Stimulated activated CD8-positive, alpha-beta memory T cell treated with anti-CD3 and anti-CD28 coated beads, Interleukin-12 subunit alpha, Interleukin-12 subunit beta, amount 100 ng/mL, for 24 hours (primary cell): Measurements from ENCODE around the gene CDYL.
A peak's percentile ranks its signal among the peaks of the same experiment; 100 is the strongest.

Experiments
- DNase-seq: peaks from one replicate; pipeline ENCODE4 v3.0.0-alpha.2; 2020; ENCODE audit errors: extremely low read depth

CDYL gene

GRCh38 chr6:4935975-4936680 is 159.9 kb downstream of the CDYL start:
- DNase-seq, result no peak

DNA sequence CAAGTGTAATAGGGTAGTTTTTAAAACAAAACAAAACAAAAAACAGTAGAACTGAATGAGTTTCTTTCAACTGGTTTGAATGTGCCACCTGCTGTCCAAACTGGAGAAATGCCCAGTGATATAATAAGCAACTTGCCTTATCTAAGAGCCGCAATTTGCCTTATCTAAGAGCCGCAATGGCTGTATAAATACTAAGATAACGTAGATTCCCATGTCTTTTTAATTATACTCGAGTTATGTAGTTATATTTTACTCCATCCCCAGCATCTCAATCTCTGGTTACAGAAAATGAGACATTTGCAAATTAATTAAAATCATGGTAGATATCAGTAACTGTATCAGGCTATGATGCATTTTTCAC is 160.5 kb downstream of the CDYL start:
- no peak for DNase-seq

DNA sequence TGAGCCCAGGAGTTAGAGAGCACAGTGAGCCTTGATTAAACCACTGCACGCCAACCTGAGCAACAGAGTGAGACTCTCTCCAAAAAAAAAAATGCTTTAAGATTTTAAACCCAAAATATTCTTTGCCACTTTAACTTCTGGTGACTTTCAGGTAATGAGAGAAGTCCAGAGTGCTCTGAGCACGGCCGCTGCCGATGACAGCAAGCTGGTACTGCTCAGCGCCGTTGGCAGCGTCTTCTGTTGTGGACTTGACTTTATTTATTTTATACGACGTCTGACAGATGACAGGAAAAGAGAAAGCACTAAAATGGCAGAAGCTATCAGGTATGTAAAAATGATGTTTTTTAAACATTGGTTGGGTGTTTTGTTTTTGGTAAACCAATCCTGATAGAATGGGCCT is 161.2 kb downstream of the CDYL start:
- DNase-seq, result no peak

DNA sequence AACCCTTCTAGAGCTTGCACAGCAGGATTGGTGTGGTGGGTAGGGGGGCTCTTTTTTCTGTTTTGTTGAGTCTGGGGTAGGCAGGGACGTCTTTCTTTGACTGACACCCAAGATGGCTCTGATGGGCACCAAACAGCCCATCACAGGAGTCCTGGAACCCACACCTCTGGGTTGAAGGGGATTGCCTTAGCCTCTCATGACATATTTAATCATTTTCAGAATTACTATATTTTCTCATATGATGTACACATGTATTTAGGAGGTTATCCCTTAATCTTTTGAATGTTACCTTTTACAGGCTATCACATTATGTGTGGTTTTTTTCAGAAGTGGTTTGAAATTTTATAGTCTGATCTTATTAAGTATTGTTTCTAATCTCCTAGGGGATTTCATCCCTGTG is 163.0 kb downstream of the CDYL start:
- no peak for DNase-seq

- DNase-seq, result no peak
These were observed 164.2 kb downstream of the CDYL start for GRCh38 chr6:4940416-4940815.

DNA sequence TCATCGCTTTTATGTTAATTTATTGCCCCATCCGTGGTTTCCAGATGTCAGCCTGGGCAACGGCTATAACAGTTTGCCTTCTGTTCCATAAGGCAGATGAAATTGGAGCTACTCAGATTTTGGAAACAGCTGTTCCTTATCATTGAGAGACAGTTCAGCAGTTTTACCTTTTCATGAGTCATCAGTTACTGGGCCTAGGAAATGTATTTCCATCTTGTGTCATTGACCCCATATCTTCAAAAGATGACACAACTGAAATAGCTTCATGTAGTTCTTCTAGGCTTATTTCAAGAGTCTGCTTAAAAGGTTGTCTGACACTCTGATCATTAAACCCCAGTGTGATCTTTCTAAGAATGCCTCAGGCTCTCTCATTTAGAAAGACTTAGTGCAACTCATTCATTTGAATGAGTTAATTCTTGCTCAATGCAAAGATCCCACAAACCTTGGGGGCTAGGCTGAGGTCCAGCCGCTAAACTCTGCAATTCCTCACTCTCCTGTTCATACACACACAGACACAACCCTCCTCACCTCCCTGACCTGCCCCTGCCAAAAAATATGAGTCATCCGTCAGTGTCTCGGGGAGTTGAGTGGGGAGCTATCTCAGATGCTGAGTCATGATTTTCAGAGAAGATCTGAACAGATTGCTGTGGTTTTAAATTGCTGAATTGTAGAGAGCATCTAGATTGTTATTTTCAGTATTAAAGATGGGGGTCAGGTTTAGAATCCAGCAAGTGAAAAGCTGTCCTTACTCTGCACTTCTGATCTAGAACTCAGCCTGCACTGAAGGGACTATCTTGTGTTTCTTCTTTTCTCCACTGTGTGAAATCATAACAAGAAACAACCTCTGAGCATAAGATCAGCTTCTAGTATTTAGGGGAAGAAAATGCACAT is 165.8 kb downstream of the CDYL start:
- DNase-seq, result peak; percentile 10

- DNase-seq, result no peak
These were observed 166.4 kb downstream of the CDYL start for GRCh38 chr6:4942673-4943009.

DNA sequence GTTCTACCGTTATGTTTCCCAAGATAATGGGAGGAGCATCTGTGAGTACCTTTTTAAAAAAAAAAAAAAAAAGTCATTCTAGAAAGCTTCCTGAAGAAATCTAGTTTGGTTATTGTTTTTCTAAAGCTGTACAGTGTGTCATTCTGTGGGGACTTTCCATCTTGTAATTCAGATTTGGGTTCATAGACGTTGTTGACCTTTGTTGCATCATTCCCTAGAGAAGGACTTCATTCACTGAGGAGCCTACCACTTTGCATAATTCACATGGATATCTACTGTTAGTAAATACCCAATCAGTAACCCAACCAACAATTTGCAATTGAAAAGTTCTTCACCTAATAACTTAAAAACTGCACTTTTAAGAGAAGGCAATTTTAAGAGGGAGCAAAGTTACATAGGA is 167.5 kb downstream of the CDYL start:
- DNase-seq, result no peak

GRCh38 chr6:4944325-4944724 is 168.1 kb downstream of the CDYL start:
- no peak for DNase-seq

- DNase-seq, result no peak
These were observed 170.3 kb downstream of the CDYL start for GRCh38 chr6:4946521-4946920.

- no peak for DNase-seq
These were observed 171.5 kb downstream of the CDYL start for GRCh38 chr6:4947716-4948115.

- no peak for DNase-seq
These were observed 172.7 kb downstream of the CDYL start for GRCh38 chr6:4948781-4949450.

DNA sequence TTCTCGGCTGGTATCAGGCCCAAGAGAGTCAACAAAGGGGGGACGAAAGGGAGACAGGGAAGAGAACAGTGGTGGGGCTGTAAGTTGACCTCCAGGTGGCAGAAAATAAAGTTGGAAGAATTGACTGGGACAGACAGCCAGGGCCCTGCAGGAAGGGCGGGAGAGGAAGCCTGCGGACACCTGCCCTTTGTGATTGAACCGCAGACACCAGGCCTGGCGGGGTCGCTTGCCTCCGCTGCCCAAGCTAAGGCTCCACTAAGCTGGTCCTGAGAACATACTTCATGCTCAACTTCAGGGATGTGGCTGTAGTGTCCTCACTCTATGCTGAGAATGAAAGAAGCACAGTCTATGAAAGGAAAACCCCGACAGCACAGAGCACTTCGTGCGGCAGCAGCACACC is 173.9 kb downstream of the CDYL start:
- no peak for DNase-seq

DNA sequence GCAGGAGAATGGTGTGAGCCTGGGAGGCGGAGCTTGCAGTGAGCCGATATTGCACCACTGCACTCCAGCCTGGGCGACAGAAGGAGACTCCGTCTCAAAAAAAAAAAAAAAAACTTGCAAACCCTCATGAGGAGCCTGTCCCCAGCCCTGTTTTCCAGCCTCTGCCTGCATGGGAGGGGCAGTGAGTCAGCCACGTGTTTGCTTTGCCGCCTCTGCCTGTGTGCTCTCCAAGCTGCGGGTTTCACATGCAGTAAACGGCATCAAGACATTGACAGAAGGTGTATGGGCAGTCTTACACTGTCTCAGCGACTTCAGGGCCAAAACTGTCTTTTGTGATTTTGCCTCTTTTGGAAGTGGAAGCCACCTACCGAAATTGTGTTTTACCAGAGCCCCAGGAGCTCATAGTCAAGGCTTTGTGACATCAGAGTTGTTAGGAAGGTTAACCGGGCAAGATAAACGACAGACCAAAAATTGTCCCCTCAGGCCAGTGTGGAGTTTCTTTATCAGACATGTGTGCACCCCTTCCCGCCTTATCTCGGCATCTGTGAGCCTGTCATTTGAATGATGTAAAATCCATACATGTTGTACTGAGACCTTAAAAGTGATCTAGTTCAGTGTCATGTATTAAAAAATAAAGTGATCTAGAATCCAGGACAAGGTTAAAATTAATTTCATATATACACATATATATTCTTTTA is 174.8 kb downstream of the CDYL start:
- DNase-seq, result no peak

DNA sequence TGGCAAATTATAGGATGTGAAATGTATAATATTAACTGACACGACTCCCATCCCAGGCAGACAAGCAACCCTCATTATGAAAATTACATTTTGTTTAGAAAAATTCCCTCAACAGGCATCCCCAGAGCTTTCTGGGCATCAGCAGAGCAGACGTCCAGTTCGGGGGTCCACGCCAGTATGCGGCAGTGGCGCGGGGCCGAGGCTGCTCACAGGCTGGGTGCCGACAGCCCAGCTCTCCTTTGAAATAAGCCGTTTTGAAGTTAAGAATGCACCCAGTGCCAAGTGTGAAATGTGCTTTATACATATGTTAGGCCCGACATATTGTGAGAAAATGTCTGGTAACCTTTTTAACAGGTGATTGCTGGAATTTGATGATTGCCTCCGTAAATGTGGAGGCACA is 177.2 kb downstream of the CDYL start:
- DNase-seq, result no peak

DNA sequence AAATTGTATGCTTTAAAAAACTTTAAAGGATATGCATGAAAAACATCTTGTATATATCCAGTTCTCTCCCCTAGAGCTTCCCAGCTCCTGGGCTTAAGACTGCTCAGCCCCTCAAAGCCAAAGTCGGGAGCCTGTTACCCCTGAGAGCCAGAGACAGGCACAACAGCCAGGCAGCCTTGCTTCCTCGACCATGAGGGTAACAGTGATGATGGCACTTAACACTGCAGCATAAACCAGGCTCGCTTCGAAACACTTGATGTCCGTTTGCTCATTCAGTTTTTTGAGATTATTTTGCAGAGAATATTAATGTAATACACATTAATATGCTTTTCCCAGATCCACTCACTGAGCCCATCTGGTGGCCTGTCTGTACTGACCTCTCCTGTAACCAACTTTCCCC is 180.4 kb downstream of the CDYL start:
- DNase-seq, result no peak

- no peak for DNase-seq
These were observed 181.5 kb downstream of the CDYL start for GRCh38 chr6:4957521-4958231.

- DNase-seq, result no peak
These were observed 182.4 kb downstream of the CDYL start for GRCh38 chr6:4958624-4959023.

DNA sequence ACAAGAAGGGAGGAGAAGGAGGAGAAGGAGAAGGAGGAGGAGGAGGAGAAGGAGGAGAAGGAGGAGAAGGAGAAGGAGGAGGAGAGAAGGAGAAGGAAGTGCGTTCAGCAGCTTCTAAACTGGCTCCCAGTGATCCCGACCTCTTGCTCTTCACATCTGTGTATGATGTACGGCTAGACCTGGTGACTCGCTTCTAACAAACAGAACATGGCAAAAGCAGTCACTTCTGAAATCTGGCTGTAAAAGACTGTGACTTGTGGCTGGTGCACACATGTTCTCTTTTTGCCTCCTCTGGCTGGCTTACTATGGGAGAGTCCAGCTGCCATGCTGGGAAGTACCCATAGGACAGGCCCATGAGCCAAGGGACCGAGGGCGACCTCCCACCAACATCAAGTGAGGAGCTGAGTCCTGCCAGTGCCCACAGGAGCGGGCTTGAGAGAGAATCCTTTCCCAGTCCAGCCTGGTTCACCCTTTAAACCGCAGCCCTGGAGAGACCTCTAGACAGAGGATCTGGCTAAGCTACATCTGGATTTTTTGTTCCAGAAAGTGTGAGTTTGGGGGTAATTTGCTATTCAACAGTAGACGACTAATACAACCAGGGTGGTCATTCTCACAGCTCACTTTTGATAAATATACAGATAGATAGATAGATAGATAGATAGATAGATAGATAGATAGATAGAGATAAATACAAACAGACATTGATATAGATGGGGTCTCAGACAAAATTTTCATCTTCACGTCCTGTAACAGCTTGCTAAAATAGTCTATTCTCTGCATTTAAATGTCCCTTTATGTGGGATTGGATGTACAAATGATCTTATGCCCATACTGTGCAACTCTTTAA is 185.3 kb downstream of the CDYL start:
- DNase-seq, result no peak

GRCh38 chr6:4962905-4963304 is 186.7 kb downstream of the CDYL start:
- no peak for DNase-seq
